ENCODE measurements around the gene METTL21A.
"Not testable (repeated sequence)": the region's sequence is repeated elsewhere in the genome, so short reads cannot be mapped to it uniquely, and the experiment has no call there.

Gene METTL21A

DNA sequence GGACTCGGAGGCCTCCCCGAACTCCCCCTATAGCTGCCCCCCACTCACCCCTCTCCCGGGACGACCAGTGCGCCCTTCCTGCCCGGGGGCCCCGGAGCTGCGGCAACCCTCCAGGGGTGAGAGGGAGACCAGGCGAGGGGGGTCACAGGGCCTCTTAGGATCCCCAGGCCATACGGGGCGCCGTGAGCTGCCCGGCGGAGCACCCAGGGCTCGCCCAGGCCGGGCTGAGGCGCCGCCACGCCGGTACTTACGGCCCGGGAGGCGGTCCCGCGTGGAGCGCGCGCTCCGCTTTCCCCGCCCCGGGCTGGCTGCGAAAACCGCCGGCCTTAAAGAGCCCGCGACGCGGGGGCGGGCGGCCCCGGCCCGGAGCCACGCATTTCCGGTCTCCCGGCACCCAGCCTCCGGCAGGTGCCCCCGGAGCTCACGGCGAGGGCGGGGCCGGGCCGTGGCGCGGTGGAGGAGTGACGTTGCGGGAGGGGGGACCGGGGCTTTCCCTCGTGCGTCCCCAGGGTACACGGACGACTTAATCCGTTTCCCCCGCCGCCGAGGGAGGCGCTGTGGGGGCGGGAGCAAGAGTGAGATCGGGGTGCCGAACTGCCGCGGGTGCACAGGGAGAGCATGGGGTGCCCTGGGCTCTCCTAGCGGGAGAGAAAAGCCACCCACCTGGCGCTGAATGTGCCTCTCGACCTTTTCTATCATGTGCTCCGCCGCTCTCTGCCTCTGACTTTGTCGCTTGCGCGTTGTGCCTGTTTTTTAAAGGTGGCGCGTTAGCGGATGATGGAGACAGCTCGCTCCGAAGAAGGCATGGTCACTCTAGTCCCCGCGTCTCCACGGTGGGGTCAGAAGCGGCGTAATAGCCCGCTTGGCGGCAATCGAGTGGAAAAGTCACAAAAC, at the start of gene METTL21A:
Gene METTL21A (minus strand): TSS at position 381 of the 894 bp plus-strand sequence. CDS start 1,019 bp downstream, outside the sequence.
- peak; percentile 94 for DNase-seq

DNA sequence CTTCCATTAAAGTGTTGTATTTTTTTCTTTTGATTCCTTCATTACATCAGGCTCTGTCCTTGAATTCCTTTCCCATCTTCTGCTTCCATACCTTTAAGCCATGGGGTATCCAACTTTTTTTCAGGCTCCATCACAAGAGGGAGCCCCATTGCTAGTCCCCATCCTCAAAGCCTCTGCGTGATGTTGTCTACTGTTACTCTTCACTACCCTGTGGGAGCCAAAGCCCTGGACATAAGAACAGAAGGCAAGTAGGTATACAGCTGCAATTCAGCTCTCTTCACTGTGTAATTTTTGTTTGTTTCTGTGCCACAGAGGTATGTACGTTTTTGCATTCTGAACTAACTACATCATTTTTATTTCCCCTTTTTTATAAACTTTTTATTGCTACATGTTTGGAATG, 49.6 kb upstream of the METTL21A start:
- DNase-seq, result no peak

DNA sequence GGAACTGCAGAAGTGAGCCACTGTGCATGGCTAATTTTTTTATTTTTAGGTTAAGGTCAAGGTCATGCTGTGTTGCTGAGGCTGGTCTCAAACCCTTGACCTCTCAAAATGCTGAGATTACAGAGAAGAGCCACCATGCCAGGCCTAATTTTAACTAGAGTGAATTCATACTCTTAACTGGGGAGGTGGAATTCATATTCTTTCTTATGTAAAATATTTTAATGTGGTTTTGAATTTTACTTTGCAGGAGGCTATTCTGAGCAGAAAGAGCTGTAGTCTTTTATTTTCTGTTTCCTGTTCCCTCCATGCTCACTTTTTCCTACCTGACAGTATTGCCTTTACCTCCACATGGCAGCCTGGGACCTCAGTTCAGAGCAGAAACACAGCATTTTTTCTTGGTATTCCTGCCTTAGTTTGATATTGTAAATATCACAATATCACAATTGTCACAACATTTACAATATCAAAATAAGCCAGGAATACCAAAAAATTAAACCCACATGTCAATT, 49.1 kb upstream of the METTL21A start:
- DNase-seq, result no peak

DNA sequence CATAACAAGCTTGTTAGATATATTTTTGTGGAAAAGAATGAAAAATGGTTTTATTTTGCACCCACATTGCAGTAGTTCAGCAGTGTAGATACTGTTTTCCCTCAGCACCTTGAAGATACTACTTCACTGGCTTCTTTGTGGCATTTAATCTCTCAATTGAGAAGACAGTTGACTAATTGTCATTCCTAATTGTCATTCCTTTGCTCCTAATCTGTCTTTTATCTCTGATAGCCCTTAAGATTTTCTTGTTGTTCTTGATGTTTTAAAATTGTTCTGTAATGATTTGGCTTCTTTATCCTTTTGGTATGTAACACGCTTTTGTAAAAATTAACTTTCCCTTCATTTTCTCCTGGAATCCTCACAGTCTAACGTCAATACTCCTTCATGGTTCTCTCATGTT, 48.2 kb upstream of the METTL21A start:
- no peak for DNase-seq

DNA sequence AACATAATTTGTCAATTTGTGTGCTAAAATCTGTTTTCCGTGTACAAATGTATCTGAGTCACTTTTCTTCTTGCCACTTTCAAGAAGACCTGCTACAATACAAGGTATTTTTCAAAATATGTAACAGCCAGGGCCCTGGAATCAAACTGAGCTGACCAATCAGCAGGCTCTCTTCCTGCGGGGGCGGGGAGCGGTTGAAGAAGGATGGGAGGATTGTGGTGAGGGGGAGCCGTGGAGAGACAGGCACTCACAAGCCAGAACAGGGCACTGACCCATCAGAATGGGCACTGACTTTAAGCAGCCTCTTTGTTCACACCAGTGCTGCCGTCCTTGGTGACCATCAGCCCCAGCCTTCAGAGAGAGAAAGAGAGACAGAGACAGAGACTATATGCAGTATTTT, 45.7 kb upstream of the METTL21A start:
- DNase-seq, result no peak

DNA sequence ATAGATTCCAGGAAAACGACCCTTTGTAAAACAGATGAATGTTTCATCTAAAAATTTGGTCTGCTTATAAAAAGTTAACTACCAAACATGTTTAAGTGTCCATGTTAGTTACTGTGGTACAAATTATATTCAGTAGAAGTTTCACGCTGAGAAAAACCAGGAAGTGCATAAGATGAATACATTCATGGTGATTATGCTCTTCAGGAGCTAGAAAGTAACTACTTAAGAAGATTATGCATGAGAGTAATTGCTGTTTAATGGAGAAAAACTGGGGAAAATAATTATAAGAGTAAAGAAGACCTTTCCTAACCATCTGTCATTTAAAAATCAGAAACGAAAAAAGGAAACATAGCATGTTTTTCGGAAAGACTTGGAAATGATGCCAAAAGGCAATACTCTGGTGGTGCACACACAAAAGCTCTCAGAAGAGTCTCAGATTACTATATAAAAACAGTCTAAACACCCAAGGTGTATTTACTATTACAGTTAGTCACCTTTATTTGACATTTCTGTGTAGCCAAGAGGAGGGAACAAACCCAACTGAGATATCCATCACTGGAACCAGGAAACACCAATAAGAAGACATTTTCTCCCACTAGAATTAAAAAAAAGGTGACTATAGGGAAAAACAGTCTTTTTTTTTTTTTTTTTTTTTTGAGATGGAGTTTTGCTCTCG, 38.8 kb upstream of the METTL21A start:
- no peak for DNase-seq

DNA sequence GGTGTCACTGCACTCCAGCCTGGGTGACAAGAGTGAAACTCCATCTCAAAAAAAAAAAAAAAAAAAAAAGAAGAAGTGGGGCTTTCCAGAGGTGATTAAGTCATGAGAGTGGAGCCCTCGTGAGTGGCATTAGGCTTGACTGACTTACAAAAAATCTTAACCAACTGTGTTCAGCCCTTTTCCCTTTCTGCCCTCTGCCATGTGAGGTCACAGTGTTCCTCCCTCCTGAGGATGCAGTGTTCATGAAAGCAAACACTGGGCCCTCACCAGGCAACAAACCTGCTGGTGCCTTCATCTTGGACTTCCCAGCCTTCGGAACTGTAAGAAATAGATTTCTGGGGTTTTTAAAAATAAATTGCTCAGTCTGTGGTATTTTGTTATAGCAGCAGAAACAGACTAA, 37.0 kb upstream of the METTL21A start:
- no peak for DNase-seq

DNA sequence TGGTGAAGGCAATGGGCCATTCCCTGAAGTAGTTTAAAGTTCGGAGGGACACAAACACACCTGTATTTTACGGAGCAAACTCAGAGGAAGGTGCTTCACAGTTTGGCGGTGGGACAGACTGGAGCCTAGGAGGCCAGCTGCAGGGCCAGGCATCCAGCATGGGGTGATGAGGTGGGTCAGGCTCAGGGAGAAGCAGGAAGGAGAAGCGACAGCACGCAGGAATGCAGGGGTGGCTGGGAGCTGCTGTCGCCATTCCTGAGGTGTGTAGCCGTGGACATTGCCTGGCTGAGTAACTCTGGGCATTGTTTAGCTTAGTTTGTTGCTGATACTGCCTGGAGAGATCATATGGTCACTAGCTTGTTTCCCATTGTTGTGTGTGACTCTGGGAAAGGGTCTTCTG, 35.8 kb upstream of the METTL21A start:
- DNase-seq, result no peak

DNA sequence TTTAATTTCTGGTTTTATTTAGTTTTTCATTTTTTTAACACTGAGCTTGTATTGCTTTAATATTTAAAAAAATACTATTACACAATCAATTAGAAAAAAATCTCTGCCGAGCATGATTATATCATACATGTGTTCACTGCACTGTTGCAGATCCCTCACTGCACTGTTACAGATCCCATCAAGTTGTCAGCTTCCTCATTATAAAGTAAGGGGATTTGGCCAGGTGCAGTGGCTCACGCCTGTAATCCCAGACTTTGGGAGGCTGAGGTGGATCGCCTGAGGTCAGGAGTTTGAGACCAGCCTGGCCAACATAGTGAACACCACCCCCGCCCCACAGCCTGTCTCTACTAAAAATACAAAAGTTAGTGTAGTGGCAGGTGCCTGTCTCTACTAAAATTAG, 33.0 kb upstream of the METTL21A start:
- no peak for DNase-seq

DNA sequence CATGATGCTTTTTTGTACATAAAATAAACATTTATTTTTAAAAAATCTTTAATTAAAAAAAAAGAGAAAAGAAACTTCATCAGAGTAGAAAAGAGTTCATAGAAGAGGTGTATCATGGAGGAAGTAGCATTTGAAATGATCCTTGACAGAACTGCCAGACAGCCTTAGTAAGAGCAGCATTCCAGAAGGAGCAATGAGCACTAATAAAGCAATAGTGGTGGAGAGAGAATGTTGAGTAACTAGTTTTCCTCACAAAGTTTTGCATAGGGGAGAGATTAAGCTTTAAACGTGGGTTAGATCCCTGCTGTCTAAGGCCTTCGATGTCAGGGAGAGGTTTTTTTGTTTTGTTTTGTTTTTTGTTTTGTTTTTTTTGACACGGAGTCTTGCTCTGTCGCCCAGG, 29.8 kb upstream of the METTL21A start:
- DNase-seq, result no peak

DNA sequence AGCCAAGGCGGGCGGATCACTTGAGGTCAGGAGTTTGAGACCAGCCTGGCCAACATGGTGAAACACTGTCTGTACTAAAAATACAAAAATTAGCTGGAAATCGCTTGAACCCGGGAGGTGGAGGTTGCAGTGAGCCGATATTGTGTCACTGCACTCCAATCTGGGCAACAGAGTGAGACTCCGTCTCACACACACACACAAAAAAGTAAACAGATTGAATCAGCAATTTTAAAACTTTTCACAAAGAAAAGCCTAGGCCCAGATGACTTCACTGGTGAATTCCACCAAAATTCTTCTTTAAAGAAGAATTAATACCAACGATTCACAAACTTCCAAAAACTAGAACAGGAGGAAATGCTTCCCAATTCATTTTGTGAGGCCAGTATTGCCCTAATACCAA, 21.4 kb upstream of the METTL21A start:
- DNase-seq, result not testable (repeated sequence)

DNA sequence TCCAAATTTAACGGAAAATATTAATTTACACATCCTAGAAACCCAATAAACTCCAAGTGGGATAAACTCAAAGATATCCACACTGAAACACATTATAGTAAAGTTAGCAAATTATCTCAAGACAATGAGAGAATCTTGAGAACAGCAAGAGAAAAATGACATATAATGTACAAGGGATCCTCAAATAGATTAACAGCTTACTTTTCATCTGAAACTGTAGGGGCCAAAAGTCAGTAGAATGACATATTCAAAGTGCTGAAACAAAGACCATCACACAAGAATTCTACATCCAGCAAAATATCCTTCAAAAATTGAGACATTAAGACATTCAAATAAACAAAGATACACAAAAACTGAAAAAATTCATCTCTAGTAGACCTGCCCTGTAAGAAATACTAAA, 18.7 kb upstream of the METTL21A start:
- DNase-seq, result no peak

DNA sequence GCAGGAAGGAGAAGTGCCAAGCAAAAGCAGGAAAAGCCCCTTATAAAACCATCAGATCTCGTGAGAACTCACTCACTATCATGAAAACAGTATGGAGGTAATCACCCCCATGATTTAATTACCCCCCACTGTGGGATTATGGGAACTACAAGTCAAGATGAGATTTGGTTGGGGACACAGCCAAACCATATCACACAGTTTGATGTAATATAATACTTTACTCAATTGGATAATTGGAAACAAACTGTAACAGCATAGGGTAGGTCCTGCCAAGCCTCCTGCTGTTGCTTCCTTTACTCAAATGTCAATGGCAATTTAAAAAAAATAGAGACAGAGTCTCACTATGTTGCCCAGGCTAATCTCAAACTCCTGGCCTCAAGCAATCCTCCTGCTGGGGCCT, 15.5 kb upstream of the METTL21A start:
- no peak for DNase-seq

DNA sequence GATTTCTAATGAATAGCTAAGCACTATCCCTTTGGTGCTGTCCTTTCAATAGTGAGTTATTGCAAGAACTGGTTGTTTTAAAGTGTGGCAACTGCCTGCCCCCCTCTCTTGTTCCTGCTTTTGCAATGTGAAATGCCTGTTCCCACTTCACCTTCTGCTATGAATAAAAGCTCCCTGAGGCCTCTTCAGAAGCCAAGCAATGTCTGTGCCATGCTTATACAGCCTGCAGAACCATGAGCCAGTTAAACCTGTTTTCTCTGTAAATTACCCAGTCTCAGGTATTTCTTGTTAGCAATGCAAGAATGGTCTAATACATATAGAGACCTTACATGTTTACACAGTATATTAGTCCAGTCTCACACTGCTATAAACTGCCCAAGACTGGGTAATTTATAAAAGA, 15.0 kb upstream of the METTL21A start:
- no peak for DNase-seq

DNA sequence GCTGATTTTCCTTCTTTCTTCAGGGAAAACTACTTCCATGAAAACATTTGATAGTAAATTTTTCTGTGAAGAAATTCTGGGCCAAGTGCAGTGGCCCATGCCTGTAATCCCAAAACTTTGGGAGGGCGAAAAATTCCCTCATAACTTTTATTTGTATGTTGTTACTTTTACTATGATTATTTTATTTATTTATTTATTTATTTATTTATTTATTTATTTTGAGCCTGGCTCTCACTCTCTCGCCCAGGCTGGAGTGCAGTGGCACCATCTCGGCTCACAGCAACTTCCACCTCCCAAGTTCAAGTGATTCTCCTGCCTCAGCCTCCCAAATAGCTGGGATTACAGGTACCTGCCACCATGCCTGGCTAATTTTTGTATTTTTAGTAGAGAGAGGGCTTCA, 14.1 kb upstream of the METTL21A start:
- not testable (repeated sequence) for DNase-seq

DNA sequence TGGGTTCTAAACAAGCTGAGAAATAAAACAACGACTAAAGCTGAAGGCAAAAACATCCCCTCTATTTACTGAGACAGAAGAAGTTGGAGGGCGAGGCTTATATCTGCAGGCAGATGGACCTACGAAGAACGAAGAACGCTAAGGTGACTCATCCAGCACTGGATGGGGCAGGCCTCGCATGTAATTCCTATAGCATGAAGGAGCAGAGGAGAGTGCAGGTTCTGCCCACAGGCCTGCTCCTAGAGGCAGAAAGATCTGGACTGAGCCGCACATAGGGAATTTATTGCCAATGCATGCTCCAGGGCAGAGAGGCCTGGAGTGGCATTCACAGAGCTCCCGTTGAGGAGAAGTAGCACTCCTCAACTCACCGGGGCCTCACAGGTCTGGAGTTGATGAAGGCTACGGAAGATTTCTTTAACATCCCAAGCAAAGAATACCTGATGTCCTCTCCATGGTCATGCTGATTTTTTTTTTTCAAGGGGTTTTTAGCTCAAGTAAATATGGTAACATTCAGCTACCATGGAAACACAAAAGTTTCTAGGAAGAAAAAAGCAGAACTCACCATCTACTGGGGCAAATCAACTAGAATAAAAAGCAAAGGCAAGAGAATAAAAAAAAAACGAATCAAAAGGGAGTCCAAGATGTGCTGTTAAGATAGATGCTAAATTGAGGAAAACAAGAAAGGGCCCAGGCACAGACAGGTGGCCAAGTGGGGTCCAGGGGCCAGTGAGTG, 10.4 kb upstream of the METTL21A start:
- DNase-seq, result no peak

DNA sequence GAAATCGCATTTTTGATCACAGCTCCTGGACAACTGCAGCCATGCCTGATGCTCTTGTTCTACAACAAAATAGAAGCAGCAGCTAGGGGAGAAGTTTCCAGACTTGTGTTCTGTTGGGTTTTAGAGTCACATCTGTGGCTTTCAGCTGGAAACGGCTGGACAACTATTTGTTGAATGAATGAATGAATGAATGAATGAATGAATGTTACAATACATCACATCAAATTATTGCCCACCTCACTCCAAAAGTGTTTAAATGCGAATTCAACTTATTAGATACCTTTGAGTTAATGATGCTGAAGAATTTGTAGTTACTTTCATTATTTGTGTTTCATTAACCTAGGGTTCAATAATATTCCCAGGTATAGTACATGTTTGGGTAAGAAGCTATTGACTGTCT, 8.5 kb upstream of the METTL21A start:
- DNase-seq, result no peak

DNA sequence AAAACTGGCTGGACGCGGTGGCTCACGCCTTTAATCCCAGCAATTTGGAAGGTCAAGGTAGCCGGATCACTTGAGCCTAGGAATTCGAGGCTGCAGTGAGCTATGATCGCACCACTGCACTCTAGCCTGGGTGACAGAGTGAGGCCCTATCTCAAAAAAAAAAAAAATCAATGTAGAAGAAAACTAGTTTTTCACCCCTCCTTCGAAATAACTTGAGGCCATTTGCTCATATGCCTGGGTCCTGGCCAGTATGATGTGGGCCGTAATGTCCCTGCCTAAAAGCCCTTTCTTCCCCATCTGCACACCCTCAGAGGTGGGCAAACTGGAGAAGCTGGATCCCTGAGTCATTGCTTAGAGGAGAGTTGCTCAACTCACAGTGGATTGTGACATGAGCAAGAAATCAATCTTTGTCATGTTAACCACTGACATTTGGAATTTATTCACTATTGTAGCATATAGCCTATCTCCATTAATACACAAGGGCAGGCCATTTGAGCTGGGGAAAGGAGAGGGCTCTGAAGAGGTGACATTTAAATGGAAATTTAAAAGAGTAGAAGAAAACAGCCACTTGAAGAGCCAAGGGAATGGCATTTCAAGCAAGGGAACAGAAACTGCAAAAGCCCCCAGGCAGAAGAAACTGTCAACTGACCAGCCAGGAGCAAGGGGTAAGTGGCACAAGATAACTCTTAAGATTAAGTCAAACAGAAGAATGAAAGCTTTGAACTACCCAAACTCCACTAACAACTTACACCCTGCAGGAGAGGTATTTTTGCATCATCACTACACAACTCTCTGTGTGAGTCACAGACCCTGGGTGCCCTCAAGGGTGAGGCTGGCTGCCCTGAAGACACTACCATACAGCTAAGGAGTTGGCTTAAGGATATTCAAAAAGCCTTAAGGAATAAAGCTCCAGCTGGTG, 7.6 kb upstream of the METTL21A start:
- no peak for DNase-seq

DNA sequence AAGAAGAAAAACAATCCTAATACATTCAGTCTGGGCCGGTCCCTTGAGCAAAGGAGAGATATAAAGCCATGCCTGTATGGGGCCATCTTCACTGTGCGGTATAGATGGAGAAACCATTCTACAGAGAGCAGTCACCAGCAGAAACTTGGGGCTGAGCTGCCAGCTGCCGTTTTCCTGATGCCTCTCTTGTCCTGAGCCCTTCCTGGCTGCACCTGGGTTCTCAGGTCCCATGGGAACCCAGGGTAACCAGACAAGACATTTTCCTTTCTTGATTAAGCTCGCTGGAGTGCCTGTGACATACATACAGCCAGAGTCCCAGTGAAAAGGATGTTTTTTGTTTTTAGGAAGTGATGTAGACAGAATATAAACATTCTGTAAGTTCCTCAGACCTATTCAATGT, 5.3 kb upstream of the METTL21A start:
- DNase-seq, result no peak

DNA sequence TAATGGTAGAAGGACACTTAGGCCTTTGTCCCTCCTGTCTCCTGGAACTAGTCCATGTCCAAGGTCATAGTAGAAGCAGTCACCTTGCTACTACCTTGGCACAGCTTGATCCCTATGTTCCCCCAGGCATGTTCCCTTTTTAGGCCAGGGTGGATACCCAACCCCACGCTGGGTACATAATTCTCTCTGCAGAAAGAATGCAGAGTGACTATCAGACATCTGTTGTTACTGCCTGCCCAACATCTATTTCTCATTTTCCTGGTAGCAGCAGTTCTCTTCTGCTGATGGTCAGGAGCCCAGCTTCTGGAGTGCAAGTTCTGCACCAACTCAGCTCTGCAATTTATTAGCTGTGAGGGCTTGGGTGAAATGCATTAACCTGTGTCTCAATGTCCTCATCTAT, 4.4 kb upstream of the METTL21A start:
- DNase-seq, result no peak

DNA sequence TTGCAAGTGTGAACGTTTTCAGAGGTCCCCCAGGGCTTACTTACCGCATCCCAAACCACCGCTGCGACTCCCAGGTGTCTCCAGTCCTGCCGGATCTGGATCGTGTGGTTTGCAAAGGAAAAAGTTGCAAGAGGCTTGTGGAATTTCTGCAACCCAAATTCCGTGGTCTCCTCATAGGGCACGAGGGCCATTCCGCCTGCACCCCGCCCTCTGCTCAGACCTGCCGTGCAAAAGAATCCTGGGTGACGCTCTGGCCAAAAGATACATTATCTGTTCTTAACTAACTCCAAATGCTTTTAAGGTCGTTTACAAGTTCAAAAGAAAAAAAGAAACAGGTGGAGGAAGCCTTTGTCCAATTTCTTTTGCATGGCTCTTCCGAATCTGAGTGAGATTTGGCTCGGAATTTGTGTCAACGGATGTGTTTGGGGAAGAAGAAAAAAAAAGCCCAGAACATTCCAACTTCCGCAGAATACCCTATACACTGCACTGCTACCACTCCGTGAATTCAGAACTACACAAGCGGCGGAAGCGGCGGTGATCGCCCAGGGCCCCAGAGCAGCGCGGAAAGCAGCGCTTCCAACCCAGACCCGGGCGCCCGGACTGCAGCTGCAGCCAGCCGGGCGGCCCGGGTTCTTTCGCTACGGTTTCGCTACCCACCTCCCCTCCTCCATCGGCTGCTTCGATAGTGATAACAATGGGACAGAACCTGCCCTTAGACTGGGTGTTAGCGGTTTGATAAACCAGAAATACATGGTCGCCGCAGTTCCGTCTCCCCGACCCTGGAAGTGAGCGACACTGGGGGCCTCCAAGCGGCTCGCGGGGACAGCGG, 795 bp downstream of the METTL21A start:
- peak; percentile 58 for DNase-seq

All from activated CD4-positive, alpha-beta T cell treated with anti-CD3 and anti-CD28 coated beads, Interleukin-2, amount 50 U/mL, for 1 hour (primary cell).